Cardiac fibroblast (primary cell): ENCODE data around the gene AGAP5.

Experiments
- DNase-seq, 2 donors: peaks; one replicate each; pipeline versions ENCODE4 v3.0.0 to v3.0.0-alpha.2; 2010; ENCODE audit warnings: low read depth in 2 of 2
- H3K4me3 ChIP-seq, 2 donors: replicated peaks in 1 of 2; 1 replicate in 1 of 2; 2 replicates in 1 of 2; pipeline ENCODE4 v1.5.1; 2011; ENCODE audit warnings: low read depth in 2 of 2, low read length in 2 of 2, mild to moderate bottlenecking in 2 of 2, moderate library complexity in 1 of 2
- TF ChIP-seq, protein P1 (sequence below): IDR thresholded peaks from one replicate; pipeline ENCODE4 v1.5.1; 2011; ENCODE audit warnings: low read depth, mild to moderate bottlenecking, low read length, inconsistent platforms

Gene AGAP5

GRCh38 chr10:73641328-73642060, 56.4 kb downstream of the AGAP5 start, which contains the start of gene MYOZ1:
TSS of gene MYOZ1 (minus strand) at chr10:73641474. CDS start at chr10:73640017, 1,457 bp downstream.
- no peak for DNase-seq
- TF ChIP-seq, protein P1, sequence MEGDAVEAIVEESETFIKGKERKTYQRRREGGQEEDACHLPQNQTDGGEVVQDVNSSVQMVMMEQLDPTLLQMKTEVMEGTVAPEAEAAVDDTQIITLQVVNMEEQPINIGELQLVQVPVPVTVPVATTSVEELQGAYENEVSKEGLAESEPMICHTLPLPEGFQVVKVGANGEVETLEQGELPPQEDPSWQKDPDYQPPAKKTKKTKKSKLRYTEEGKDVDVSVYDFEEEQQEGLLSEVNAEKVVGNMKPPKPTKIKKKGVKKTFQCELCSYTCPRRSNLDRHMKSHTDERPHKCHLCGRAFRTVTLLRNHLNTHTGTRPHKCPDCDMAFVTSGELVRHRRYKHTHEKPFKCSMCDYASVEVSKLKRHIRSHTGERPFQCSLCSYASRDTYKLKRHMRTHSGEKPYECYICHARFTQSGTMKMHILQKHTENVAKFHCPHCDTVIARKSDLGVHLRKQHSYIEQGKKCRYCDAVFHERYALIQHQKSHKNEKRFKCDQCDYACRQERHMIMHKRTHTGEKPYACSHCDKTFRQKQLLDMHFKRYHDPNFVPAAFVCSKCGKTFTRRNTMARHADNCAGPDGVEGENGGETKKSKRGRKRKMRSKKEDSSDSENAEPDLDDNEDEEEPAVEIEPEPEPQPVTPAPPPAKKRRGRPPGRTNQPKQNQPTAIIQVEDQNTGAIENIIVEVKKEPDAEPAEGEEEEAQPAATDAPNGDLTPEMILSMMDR: no peak
- H3K4me3 ChIP-seq: no peak within 1 kb of the TSS

GRCh38 chr10:73639286-73639685, 58.6 kb downstream of the AGAP5 start:
- H3K4me3 ChIP-seq: no peak overlapping the region
- DNase-seq: no peak
- TF ChIP-seq, protein P1: no peak

DNA sequence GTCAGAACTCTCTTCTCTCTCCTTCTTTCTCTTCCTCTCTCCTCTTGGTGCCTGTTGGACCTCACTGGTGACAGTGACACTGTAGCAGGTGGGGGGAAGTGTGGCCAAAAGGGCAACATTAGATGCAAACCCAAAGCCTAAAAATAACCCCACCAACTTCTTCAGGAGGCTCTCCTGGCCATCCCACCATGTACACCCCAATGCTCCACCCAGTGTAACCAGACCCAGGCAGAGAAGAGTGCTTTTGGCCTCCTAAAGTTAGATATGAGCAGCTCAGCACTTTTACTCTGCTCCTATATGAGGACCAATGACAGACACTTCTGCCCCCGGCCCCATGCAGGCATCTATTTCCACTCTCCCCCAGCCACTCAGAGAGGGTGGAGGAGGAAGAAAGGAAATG, 62.1 kb downstream of the AGAP5 start:
- no peak overlapping the region for H3K4me3 ChIP-seq
- DNase-seq: no peak
- TF ChIP-seq, protein P1: no peak

- TF ChIP-seq, protein P1: no peak
- no peak overlapping the region for H3K4me3 ChIP-seq
- no peak for DNase-seq
Measured at GRCh38 chr10:73634421-73634820, 63.5 kb downstream of the AGAP5 start.

GRCh38 chr10:73629165-73629564, 68.7 kb downstream of the AGAP5 start:
- TF ChIP-seq, protein P1: no peak
- no peak for DNase-seq
- H3K4me3 ChIP-seq: no peak overlapping the region

DNA sequence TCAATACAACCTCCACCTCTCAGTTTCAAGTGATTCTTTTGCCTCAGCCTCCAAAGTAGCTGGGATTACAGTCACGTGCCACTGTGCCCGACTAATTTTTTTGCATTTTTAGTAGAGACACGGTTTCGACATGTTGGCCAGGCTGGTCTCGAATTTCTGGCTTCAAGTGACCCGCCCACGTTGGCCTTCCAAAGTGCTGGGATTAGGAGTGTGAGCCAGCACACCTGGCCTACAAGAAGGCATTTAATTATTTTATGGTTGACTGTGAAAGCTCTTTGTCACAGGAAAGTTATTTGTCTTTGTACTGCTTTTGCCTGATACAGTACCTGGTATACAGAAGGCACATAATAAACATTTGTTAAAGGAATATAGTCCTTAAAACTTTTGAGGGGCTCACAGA, 69.5 kb downstream of the AGAP5 start:
- no peak overlapping the region for H3K4me3 ChIP-seq

More for the DNA sequence above, 69.5 kb downstream of the AGAP5 start:
- DNase-seq: no peak
- TF ChIP-seq, protein P1: no peak
